ENCODE measurements around the gene DNAJB12. TPM values are rescaled to one million over a fixed set of nuclear protein-coding genes. Genes with fewer than 3 reads are reported as not detected.

DNAJB12 gene
- total RNA-seq, 1 experiment from 2014 or later: 48.0 TPM

DNA sequence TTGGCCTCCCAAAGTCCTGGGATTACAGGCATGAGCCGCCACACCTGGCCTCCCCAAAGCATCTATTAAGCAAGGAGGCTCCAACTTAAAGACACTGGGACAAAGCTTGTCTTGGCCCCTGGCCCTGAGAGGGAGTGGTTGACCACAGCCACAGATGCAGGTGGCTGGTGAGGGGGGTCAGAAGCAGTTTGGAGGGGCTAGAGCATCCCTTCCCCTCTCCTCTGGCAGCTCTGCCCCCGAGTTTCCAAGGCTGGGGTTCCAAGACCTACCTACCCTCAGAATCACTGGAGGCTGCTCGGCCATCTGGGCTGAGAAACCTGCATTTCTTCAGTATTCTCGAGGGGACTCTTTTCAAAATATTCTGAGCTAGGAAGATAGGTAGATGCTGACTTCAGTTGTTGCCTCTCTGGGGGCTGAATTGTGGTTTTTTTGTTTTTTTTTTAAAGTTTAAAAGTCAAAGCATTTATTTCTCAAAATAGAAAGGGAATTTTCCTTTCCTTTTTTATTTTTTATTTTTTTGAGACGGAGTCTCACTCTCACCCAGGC lies 48.4 kb downstream of the DNAJB12 start:
- Mint-ChIP-seq H3K27ac (ENCODE audit: unreplicated experiment) (no peak overlapping the region), H3K27me3 (ENCODE audit: unreplicated experiment) (no peaks in the 10 kb centered on the region), H3K4me3 (ENCODE audit: low read depth, unreplicated experiment) (no peak overlapping the region), H3K9me3 (ENCODE audit: low read depth, unreplicated experiment) (no peaks in the 10 kb centered on the region), H3K4me1 (ENCODE audit: low read depth, unreplicated experiment) (peaks cover 42% of the 10 kb centered on the region), H3K36me3 (ENCODE audit: insufficient read depth, unreplicated experiment) (peaks cover 22% of the 10 kb centered on the region)
- TF ChIP-seq, protein P1, sequence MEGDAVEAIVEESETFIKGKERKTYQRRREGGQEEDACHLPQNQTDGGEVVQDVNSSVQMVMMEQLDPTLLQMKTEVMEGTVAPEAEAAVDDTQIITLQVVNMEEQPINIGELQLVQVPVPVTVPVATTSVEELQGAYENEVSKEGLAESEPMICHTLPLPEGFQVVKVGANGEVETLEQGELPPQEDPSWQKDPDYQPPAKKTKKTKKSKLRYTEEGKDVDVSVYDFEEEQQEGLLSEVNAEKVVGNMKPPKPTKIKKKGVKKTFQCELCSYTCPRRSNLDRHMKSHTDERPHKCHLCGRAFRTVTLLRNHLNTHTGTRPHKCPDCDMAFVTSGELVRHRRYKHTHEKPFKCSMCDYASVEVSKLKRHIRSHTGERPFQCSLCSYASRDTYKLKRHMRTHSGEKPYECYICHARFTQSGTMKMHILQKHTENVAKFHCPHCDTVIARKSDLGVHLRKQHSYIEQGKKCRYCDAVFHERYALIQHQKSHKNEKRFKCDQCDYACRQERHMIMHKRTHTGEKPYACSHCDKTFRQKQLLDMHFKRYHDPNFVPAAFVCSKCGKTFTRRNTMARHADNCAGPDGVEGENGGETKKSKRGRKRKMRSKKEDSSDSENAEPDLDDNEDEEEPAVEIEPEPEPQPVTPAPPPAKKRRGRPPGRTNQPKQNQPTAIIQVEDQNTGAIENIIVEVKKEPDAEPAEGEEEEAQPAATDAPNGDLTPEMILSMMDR (IDR thresholded peaks at IDR 0.05; ENCODE audit: unreplicated experiment): no peak
- no peak for DNase-seq
- BruUV-seq (replicated peaks): no TSS peak
- CTCF ChIA-PET: no interaction called here
- intact Hi-C loops (cut with micrococcal nuclease; ENCODE audit: unreplicated experiment): no loop called here

DNA sequence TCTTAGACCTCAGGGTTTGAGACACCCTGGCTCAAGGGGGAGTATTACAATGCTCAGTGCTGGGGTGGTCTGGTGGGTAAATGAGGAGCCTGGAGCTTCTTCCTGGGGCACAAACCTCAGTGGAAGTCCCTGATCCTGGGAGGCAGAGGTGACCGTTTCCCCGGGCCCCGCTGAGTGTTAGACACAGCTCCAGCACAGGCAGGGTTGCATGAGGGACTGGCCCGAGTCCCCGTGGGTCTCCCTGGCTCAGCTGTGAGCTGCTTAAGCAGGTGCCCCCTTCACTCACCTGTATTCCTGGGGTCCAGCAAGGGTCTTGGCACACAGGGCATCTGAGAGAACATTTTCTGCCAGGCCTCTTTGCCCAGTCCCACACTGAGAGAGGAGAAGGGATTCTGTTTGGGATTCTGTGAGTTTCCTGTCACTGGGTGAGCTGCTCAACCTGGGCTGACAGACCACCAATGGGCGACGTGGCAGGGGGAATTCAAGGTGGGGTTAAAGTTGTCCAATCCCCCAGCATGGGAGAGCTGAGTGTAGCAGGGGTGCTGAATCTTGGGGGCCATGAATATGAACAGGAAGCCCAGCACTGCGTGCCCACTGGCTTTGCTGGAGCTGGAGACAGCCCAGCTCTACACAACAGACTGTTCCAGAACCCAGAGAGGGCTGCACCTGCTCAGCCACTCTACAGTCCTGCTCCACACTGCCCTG lies 51.1 kb downstream of the DNAJB12 start:
- H3K4me3 Mint-ChIP-seq (ENCODE audit: low read depth, unreplicated experiment): no peak overlapping the region
- TF ChIP-seq, protein P1 (IDR thresholded peaks at IDR 0.05; ENCODE audit: unreplicated experiment): no peak
- no peaks in the 10 kb centered on the region for H3K27me3 Mint-ChIP-seq (ENCODE audit: unreplicated experiment)
- DNase-seq: no peak
- H3K36me3 Mint-ChIP-seq (ENCODE audit: insufficient read depth, unreplicated experiment): peaks cover 9% of the 10 kb centered on the region
- peaks cover 25% of the 10 kb centered on the region for H3K4me1 Mint-ChIP-seq (ENCODE audit: low read depth, unreplicated experiment)
- intact Hi-C loops (cut with micrococcal nuclease; ENCODE audit: unreplicated experiment): no loop called here
- H3K27ac Mint-ChIP-seq (ENCODE audit: unreplicated experiment): peak overlapping the region; percentile 35
- CTCF ChIA-PET: interaction anchor here (1.1 to 1.5 kb wide), 3 partner anchors 13 to 43 kb away, joined by 4 to 5 read pairs (median 4); no protein-coding TSS in a partner anchor
- BruUV-seq (replicated peaks): no TSS peak
- no peaks in the 10 kb centered on the region for H3K9me3 Mint-ChIP-seq (ENCODE audit: low read depth, unreplicated experiment)

DNA sequence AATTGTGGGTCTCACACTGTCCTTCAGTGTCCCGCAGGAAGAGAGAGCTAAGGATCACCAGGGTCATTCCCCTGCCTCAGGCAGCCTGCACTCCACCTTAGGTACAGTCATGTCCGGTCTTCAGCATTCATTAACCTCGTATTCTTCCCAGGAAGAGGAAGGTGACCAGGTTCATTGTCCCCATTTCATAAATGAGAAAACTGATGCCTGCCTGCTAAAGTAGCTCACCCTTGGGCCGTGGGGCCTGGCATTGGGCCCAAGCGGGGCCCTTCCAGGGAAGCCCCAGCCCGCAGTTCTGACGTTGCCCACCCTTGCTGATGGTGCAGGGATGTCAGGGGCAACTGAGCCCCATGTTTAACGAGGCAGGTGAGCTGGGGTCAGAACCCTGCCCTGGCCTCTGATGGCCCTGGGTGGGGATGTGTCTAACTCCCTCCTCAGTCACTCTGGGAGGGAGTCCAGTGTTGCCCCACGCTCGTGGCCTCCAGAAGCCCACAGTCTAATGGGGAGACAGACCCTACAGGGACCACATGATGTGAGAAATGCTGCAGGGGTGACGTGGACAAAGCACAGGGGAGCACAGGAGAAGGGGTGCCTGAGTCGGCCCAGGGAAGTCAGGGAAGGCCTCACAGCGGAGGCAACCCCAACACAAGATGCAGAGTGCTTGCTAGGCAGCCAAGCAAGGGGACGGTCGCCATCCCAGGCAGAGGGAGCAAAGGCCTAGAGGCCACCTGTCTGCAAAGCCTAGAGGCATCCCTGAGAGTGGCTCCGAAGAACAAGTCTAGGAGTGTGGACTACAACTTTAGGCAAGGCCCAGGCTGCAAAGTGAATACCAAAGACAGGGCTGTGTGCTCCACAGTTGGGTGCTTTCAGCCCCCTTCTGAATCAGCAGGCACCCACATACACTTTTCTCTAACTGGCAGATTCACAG lies 55.9 kb downstream of the DNAJB12 start:
- Mint-ChIP-seq H3K4me1 (ENCODE audit: low read depth, unreplicated experiment) (peaks cover 44% of the 10 kb centered on the region), H3K4me3 (ENCODE audit: low read depth, unreplicated experiment) (peak overlapping the region; percentile 74), H3K27ac (ENCODE audit: unreplicated experiment) (peak overlapping the region; percentile 98), H3K9me3 (ENCODE audit: low read depth, unreplicated experiment) (no peaks in the 10 kb centered on the region), H3K36me3 (ENCODE audit: insufficient read depth, unreplicated experiment) (peaks cover 34% of the 10 kb centered on the region), H3K27me3 (ENCODE audit: unreplicated experiment) (no peaks in the 10 kb centered on the region)
- CTCF ChIA-PET: interaction anchor here (0.7 to 2.3 kb wide), 4 partner anchors 8 to 34 kb away, joined by 3 to 13 read pairs (median 4); no protein-coding TSS in a partner anchor
- intact Hi-C loops (cut with micrococcal nuclease; ENCODE audit: unreplicated experiment): no loop called here
- BruUV-seq (replicated peaks): no TSS peak
- TF ChIP-seq, protein P1 (IDR thresholded peaks at IDR 0.05; ENCODE audit: unreplicated experiment): no peak
- DNase-seq: no peak

DNA sequence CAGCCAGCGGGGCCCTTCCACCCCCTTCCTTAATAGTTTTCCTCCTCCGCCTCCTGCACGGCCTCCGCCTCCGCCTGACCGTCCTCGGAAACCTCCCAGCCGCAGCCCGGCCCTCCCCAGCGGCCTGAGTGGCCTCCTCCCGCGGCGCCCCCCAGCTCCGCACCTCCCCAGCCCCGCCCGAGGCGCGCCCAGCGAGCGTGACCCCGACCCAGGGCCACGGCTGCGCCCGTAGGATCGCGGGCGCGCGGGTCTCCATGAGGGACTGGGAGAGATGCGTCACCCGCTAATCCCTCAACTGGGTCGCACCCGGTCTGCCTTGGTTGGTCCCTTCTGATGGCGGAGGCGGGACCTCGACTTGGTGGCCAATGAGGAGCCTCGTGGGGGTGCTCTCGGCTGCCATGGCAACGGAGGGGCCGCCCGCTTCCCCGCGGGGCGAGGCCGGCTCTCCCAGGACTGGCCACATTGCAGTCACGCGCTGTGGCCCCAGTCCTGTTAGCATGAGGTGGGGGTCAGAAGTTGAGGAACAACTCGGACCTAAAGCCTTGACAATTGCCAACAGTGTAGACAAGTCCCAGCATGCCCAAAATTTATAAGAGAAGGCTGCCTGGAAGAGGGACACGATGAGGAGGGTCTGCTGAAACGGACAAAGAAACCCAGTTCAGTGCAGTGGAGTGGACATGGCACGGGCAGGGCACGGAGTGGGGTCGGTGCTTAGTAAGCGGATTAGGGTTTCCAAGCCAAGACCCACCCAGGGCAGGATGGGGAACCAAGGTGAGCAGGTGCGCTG lies 56.7 kb downstream of the DNAJB12 start:
- BruUV-seq (replicated peaks): no TSS peak
- DNase-seq: peak; percentile 99
- peaks cover 34% of the 10 kb centered on the region for H3K36me3 Mint-ChIP-seq (ENCODE audit: insufficient read depth, unreplicated experiment)
- H3K4me3 Mint-ChIP-seq (ENCODE audit: low read depth, unreplicated experiment): peak overlapping the region; percentile 74
- intact Hi-C loops (cut with micrococcal nuclease; ENCODE audit: unreplicated experiment): no loop called here
- no peaks in the 10 kb centered on the region for H3K9me3 Mint-ChIP-seq (ENCODE audit: low read depth, unreplicated experiment)
- peaks cover 48% of the 10 kb centered on the region for H3K4me1 Mint-ChIP-seq (ENCODE audit: low read depth, unreplicated experiment)
- no peaks in the 10 kb centered on the region for H3K27me3 Mint-ChIP-seq (ENCODE audit: unreplicated experiment)
- CTCF ChIA-PET: interaction anchor here (0.9 to 2.3 kb wide), 7 partner anchors 10 to 33 kb away, joined by 4 to 13 read pairs (median 7); no protein-coding TSS in a partner anchor
- TF ChIP-seq, protein P1 (IDR thresholded peaks at IDR 0.05; ENCODE audit: unreplicated experiment): no peak
- peak overlapping the region; percentile 98 for H3K27ac Mint-ChIP-seq (ENCODE audit: unreplicated experiment)

All from Calu3 (cell line).